ENCODE data around the gene MAPK10. TPM values are rescaled to one million over a fixed set of nuclear protein-coding genes. Genes with fewer than 3 reads are reported as not detected.

The MAPK10 gene
- total RNA-seq, 1 experiment from 2014 or later, result 6.8 TPM

DNA sequence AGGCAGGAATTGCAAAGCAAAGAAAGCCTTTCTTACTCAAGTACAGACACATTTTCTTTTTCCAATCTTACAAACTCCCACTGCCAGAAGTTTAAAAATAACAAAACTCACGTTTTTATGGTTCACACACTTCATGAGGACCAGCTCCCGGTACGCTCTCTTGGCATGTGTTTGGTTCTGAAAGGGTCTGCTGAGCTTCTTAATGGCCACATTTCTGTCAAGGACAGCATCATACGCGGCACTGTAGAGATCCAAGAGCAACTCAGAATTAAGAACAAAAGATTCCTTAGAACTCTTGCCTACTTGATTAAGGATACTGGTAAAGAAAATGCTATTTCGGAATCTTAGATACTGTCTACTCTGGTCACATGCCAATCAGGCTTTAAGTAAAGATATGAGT, 252.7 kb downstream of the MAPK10 start:
- no peak for DNase-seq (ENCODE audit: low spot score)
- CTCF ChIA-PET, result no interaction called here
- Histone ChIP-seq H3K27ac (ENCODE audit: low read depth, low read length, poor library complexity, severe bottlenecking) (no peak overlapping the region), H3K4me1 (ENCODE audit: insufficient read depth, low read length, poor library complexity, severe bottlenecking) (no peaks in the 10 kb centered on the region), H3K27me3 (replicated peaks; ENCODE audit: insufficient read depth, low read depth, low read length, poor library complexity) (no peaks in the 10 kb centered on the region), H3K36me3 (ENCODE audit: insufficient read depth, low read length, poor library complexity, severe bottlenecking) (no peaks in the 10 kb centered on the region), H3K4me3 (ENCODE audit: low read depth, low read length, poor library complexity, severe bottlenecking) (no peak overlapping the region), H3K9me3 (ENCODE audit: low read depth, low read length, poor library complexity, severe bottlenecking) (no peaks in the 10 kb centered on the region)
- no peak for TF ChIP-seq EZH2 (IDR thresholded peaks at IDR 0.05; ENCODE audit: borderline replicate concordance, low read depth, low read length, poor library complexity, severe bottlenecking)
- TF ChIP-seq, protein P1, sequence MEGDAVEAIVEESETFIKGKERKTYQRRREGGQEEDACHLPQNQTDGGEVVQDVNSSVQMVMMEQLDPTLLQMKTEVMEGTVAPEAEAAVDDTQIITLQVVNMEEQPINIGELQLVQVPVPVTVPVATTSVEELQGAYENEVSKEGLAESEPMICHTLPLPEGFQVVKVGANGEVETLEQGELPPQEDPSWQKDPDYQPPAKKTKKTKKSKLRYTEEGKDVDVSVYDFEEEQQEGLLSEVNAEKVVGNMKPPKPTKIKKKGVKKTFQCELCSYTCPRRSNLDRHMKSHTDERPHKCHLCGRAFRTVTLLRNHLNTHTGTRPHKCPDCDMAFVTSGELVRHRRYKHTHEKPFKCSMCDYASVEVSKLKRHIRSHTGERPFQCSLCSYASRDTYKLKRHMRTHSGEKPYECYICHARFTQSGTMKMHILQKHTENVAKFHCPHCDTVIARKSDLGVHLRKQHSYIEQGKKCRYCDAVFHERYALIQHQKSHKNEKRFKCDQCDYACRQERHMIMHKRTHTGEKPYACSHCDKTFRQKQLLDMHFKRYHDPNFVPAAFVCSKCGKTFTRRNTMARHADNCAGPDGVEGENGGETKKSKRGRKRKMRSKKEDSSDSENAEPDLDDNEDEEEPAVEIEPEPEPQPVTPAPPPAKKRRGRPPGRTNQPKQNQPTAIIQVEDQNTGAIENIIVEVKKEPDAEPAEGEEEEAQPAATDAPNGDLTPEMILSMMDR (conservative IDR thresholded peaks at IDR 0.05; ENCODE audit: low read depth, low read length), result no peak
- BruUV-seq (replicated peaks), result no TSS peak
- intact Hi-C loops (cut with micrococcal nuclease; ENCODE audit: unreplicated experiment), result no loop called here
- POLR2A ChIA-PET (ENCODE audit: low non-redundant PET), result no interaction called here

DNA sequence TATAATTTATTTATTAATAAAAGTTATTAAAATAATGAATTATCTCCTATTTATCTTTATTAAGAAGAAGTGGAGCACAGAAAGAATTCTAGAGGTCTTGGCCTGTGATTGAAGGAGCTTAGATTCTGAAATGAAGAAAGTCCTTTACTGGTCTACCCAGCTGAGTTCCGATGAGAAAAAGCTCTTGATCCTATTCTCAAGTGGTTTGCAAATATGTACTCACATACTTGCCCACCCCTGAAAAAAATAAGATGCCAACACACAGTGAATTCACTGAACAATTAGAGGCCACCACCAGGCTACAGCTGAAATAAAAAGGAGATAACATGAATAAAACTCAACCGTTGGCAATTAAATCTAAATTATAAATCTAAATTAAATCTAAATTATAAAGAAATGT, 253.4 kb downstream of the MAPK10 start:
- CTCF ChIA-PET, result no interaction called here
- TF ChIP-seq, protein P1 (conservative IDR thresholded peaks at IDR 0.05; ENCODE audit: low read depth, low read length), result no peak
- TF ChIP-seq EZH2 (IDR thresholded peaks at IDR 0.05; ENCODE audit: borderline replicate concordance, low read depth, low read length, poor library complexity, severe bottlenecking), result no peak
- no peak overlapping the region for H3K27ac ChIP-seq (ENCODE audit: low read depth, low read length, poor library complexity, severe bottlenecking)

DNA sequence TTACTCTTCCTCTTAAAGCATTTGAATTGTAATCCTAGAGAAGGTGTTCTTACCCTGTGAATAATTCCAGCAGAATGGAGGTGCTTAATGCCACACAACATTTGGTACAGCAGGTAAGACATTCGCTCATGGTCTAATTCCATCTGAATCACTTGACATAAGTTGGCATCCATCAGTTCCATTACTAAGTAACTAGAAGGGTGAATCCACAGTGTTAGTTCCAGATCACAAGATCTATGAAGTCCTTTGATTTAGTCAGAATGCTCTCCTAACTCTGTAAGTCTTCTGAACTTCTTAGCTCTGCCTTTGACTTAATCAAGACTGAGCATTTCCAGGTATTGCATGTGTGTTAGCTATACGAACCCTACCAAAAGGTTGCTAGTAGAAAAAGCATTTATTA, 258.0 kb downstream of the MAPK10 start:
- Histone ChIP-seq H3K36me3 (ENCODE audit: insufficient read depth, low read length, poor library complexity, severe bottlenecking) (no peaks in the 10 kb centered on the region), H3K27me3 (replicated peaks; ENCODE audit: insufficient read depth, low read depth, low read length, poor library complexity) (no peaks in the 10 kb centered on the region), H3K27ac (ENCODE audit: low read depth, low read length, poor library complexity, severe bottlenecking) (no peak overlapping the region), H3K9me3 (ENCODE audit: low read depth, low read length, poor library complexity, severe bottlenecking) (no peaks in the 10 kb centered on the region), H3K4me3 (ENCODE audit: low read depth, low read length, poor library complexity, severe bottlenecking) (no peak overlapping the region), H3K4me1 (ENCODE audit: insufficient read depth, low read length, poor library complexity, severe bottlenecking) (no peaks in the 10 kb centered on the region)
- TF ChIP-seq, protein P1 (conservative IDR thresholded peaks at IDR 0.05; ENCODE audit: low read depth, low read length), result no peak
- ChIA-PET POLR2A (ENCODE audit: low non-redundant PET) (no interaction called here), CTCF (no interaction called here)
- BruUV-seq (replicated peaks), result no TSS peak
- intact Hi-C loops (cut with micrococcal nuclease; ENCODE audit: unreplicated experiment), result no loop called here
- DNase-seq (ENCODE audit: low spot score), result no peak

More for the DNA sequence above, 253.4 kb downstream of the MAPK10 start:
- no peak for DNase-seq (ENCODE audit: low spot score)
- no TSS peak for BruUV-seq (replicated peaks)
- Histone ChIP-seq H3K36me3 (ENCODE audit: insufficient read depth, low read length, poor library complexity, severe bottlenecking) (no peaks in the 10 kb centered on the region), H3K4me3 (ENCODE audit: low read depth, low read length, poor library complexity, severe bottlenecking) (no peak overlapping the region), H3K9me3 (ENCODE audit: low read depth, low read length, poor library complexity, severe bottlenecking) (no peaks in the 10 kb centered on the region), H3K4me1 (ENCODE audit: insufficient read depth, low read length, poor library complexity, severe bottlenecking) (no peaks in the 10 kb centered on the region), H3K27me3 (replicated peaks; ENCODE audit: insufficient read depth, low read depth, low read length, poor library complexity) (no peaks in the 10 kb centered on the region)
- POLR2A ChIA-PET (ENCODE audit: low non-redundant PET), result no interaction called here
- intact Hi-C loops (cut with micrococcal nuclease; ENCODE audit: unreplicated experiment), result no loop called here
